Measurements from ENCODE around the gene GPANK1.

Gene GPANK1

GRCh38 chr6:31642798-31643570, 21.8 kb downstream of the GPANK1 start:
- DNase-seq (ENCODE audit: low read depth in 1 of 2, low spot score in 1 of 2), result no peak

GRCh38 chr6:31641370-31641769, 23.4 kb downstream of the GPANK1 start:
- DNase-seq (ENCODE audit: low read depth in 1 of 2, low spot score in 1 of 2), result no peak

GRCh38 chr6:31640612-31641011, 24.2 kb downstream of the GPANK1 start:
- no peak for DNase-seq (ENCODE audit: low read depth in 1 of 2, low spot score in 1 of 2)

- DNase-seq (ENCODE audit: low read depth in 1 of 2, low spot score in 1 of 2), result no peak
Measured at GRCh38 chr6:31639449-31639861, 25.3 kb downstream of the GPANK1 start.

- DNase-seq (ENCODE audit: low read depth in 1 of 2, low spot score in 1 of 2), result no peak
Measured at GRCh38 chr6:31639043-31639442, 25.8 kb downstream of the GPANK1 start.

- no peak for DNase-seq (ENCODE audit: low read depth in 1 of 2, low spot score in 1 of 2)
Measured at GRCh38 chr6:31636698-31637596, 27.9 kb downstream of the GPANK1 start.

- DNase-seq (ENCODE audit: low read depth in 1 of 2, low spot score in 1 of 2), result no peak
Measured at GRCh38 chr6:31634969-31635575, 29.7 kb downstream of the GPANK1 start.

- DNase-seq (ENCODE audit: low read depth in 1 of 2, low spot score in 1 of 2), result no peak
Measured at GRCh38 chr6:31634131-31634530, 30.7 kb downstream of the GPANK1 start.

- no peak for DNase-seq (ENCODE audit: low read depth in 1 of 2, low spot score in 1 of 2)
Measured at GRCh38 chr6:31633447-31633846, 31.4 kb downstream of the GPANK1 start.

- no peak for DNase-seq (ENCODE audit: low read depth in 1 of 2, low spot score in 1 of 2)
Measured at GRCh38 chr6:31632279-31632946, 32.4 kb downstream of the GPANK1 start.

GRCh38 chr6:31631681-31632278, 33.0 kb downstream of the GPANK1 start:
- no peak for DNase-seq (ENCODE audit: low read depth in 1 of 2, low spot score in 1 of 2)

GRCh38 chr6:31631209-31631608, 33.6 kb downstream of the GPANK1 start:
- DNase-seq (ENCODE audit: low read depth in 1 of 2, low spot score in 1 of 2), result no peak

- DNase-seq (ENCODE audit: low read depth in 1 of 2, low spot score in 1 of 2), result no peak
Measured at GRCh38 chr6:31630177-31630934, 34.4 kb downstream of the GPANK1 start.

- no peak for DNase-seq (ENCODE audit: low read depth in 1 of 2, low spot score in 1 of 2)
Measured at GRCh38 chr6:31629014-31629413, 35.8 kb downstream of the GPANK1 start.

- DNase-seq (ENCODE audit: low read depth in 1 of 2, low spot score in 1 of 2), result no peak
Measured at GRCh38 chr6:31627690-31628287, 37.0 kb downstream of the GPANK1 start.

GRCh38 chr6:31626952-31627351, 37.8 kb downstream of the GPANK1 start:
- DNase-seq (ENCODE audit: low read depth in 1 of 2, low spot score in 1 of 2), result no peak

GRCh38 chr6:31624070-31624469, 40.7 kb downstream of the GPANK1 start:
- no peak for DNase-seq (ENCODE audit: low read depth in 1 of 2, low spot score in 1 of 2)

GRCh38 chr6:31622684-31623091, 42.1 kb downstream of the GPANK1 start:
- no peak for DNase-seq (ENCODE audit: low read depth in 1 of 2, low spot score in 1 of 2)

GRCh38 chr6:31621991-31622390, 42.8 kb downstream of the GPANK1 start:
- DNase-seq (ENCODE audit: low read depth in 1 of 2, low spot score in 1 of 2), result no peak
